SK-N-SH treated with all-trans-retinoic acid at 6 μM for 48 hours (cell line): ENCODE data around the gene LCMT1.

Experiments used
- ATAC-seq: fragments of 200-7000 bp; cut with Tn5 transposase; 3 replicates; pipeline ENCODE4 v1.9.1; 2020; ENCODE audit warnings: mild to moderate bottlenecking, moderate library complexity
- BACH2 ChIP-seq: fragments of 250-450 bp; sonication (Bioruptor Pico); IDR thresholded peaks from 2 replicates; pipeline ENCODE4 v1.9.0; 2021; ENCODE audit warnings: mild to moderate bottlenecking, borderline replicate concordance
- CREB5 ChIP-seq: fragments of 250-450 bp; sonication (Bioruptor Pico); IDR thresholded peaks from 2 replicates; pipeline ENCODE4 v1.5.1; 2020; ENCODE audit warnings: low read depth, mild to moderate bottlenecking, moderate library complexity
- CSDC2 ChIP-seq: fragments of 250-450 bp; sonication (Bioruptor Pico); IDR thresholded peaks from 2 replicates; pipeline ENCODE4 v1.5.0; 2020; ENCODE audit warnings: mild to moderate bottlenecking, moderate library complexity
- ESRRG ChIP-seq: fragments of 250-450 bp; sonication (Bioruptor Pico); IDR thresholded peaks from 2 replicates; pipeline ENCODE4 v1.6.1; 2021; ENCODE audit warnings: mild to moderate bottlenecking
- GLIS3 ChIP-seq: fragments of 250-450 bp; sonication (Bioruptor Pico); IDR thresholded peaks from 2 replicates; pipeline ENCODE4 v1.5.0; 2020; ENCODE audit warnings: mild to moderate bottlenecking, moderate library complexity
- ISL1 ChIP-seq: fragments of 250-450 bp; sonication (Bioruptor Pico); IDR thresholded peaks from 2 replicates; pipeline ENCODE4 v2.1.2; 2022; ENCODE audit warnings: mild to moderate bottlenecking, moderate library complexity
- OSR1 ChIP-seq: fragments of 250-450 bp; sonication (Bioruptor Pico); IDR thresholded peaks from 2 replicates; pipeline ENCODE4 v1.8.0; 2022; ENCODE audit warnings: moderate library complexity, mild to moderate bottlenecking, inconsistent platforms
- PATZ1 ChIP-seq: fragments of 250-450 bp; sonication (Bioruptor Pico); IDR thresholded peaks from 2 replicates; pipeline ENCODE4 v1.8.0; 2020; ENCODE audit warnings: mild to moderate bottlenecking, moderate library complexity, borderline replicate concordance
- PPARA ChIP-seq: fragments of 250-450 bp; sonication (Bioruptor Pico); IDR thresholded peaks from 2 replicates; pipeline ENCODE4 v1.5.0; 2020; ENCODE audit warnings: mild to moderate bottlenecking, borderline replicate concordance
- RARB ChIP-seq: fragments of 250-450 bp; sonication (Bioruptor Pico); IDR thresholded peaks from 2 replicates; pipeline ENCODE4 v1.8.0; 2021; ENCODE audit warnings: mild to moderate bottlenecking, moderate library complexity
- SNAI2 ChIP-seq: fragments of 250-450 bp; sonication (Bioruptor Pico); IDR thresholded peaks from 2 replicates; pipeline ENCODE4 v1.5.0; 2020; ENCODE audit warnings: mild to moderate bottlenecking, moderate library complexity
- ZC3H10 ChIP-seq: fragments of 250-450 bp; sonication (Bioruptor Pico); IDR thresholded peaks from 2 replicates; pipeline ENCODE4 v1.5.1; 2021; ENCODE audit warnings: mild to moderate bottlenecking, moderate library complexity
- ZFP3 ChIP-seq: fragments of 250-450 bp; sonication (Bioruptor Pico); IDR thresholded peaks from 2 replicates; pipeline ENCODE4 v1.5.0; 2020; ENCODE audit warnings: mild to moderate bottlenecking, moderate library complexity
- ZFP30 ChIP-seq: fragments of 450-650 bp; formaldehyde crosslinking; IDR thresholded peaks from 2 replicates; pipeline ENCODE4 v1.5.0; 2022; ENCODE audit warnings: mild to moderate bottlenecking, moderate library complexity
- ZNF565 ChIP-seq: fragments of 450-650 bp; formaldehyde crosslinking; conservative IDR thresholded peaks from 2 replicates; pipeline ENCODE4 v1.5.0; 2020; ENCODE audit warnings: low read depth, mild to moderate bottlenecking, moderate library complexity
- ZNF70 ChIP-seq: fragments of 450-650 bp; formaldehyde crosslinking; IDR thresholded peaks from 2 replicates; pipeline ENCODE4 v1.5.0; 2020; ENCODE audit warnings: mild to moderate bottlenecking, moderate library complexity
- ZNF8 ChIP-seq: fragments of 450-650 bp; formaldehyde crosslinking; IDR thresholded peaks from 2 replicates; pipeline ENCODE4 v1.5.0; 2020; ENCODE audit warnings: mild to moderate bottlenecking, moderate library complexity
- TF ChIP-seq, protein P1 (sequence below): fragments of 250-450 bp; sonication (Bioruptor Pico); IDR thresholded peaks from 2 replicates; pipeline ENCODE4 v1.8.0; 2021; ENCODE audit warnings: low read depth, mild to moderate bottlenecking, moderate library complexity, borderline replicate concordance
- TF ChIP-seq, protein P2 (sequence below): fragments of 250-450 bp; sonication (Bioruptor Pico); IDR thresholded peaks from 2 replicates; pipeline ENCODE4 v1.5.0; 2020; ENCODE audit warnings: mild to moderate bottlenecking, moderate library complexity

LCMT1 gene

GRCh38 chr16:25141648-25142047 is 30.1 kb downstream of the LCMT1 start (continued):
- TF ChIP-seq ISL1 (CRISPR knock-in tag), result no peak

GRCh38 chr16:25143928-25144327 is 32.4 kb downstream of the LCMT1 start:
- ATAC-seq, result no peak
- TF ChIP-seq SNAI2 (CRISPR knock-in tag) (no peak), ZFP30 (CRISPR knock-in tag) (no peak), PPARA (no peak), PATZ1 (CRISPR knock-in tag) (no peak), BACH2 (CRISPR knock-in tag) (no peak), ZNF565 (CRISPR knock-in tag) (no peak), ZC3H10 (CRISPR knock-in tag) (no peak)
- TF ChIP-seq, protein P1, sequence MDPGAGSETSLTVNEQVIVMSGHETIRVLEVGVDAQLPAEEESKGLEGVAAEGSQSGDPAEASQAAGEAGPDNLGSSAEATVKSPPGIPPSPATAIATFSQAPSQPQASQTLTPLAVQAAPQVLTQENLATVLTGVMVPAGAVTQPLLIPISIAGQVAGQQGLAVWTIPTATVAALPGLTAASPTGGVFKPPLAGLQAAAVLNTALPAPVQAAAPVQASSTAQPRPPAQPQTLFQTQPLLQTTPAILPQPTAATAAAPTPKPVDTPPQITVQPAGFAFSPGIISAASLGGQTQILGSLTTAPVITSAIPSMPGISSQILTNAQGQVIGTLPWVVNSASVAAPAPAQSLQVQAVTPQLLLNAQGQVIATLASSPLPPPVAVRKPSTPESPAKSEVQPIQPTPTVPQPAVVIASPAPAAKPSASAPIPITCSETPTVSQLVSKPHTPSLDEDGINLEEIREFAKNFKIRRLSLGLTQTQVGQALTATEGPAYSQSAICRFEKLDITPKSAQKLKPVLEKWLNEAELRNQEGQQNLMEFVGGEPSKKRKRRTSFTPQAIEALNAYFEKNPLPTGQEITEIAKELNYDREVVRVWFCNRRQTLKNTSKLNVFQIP (CRISPR knock-in tag), result no peak

- TF ChIP-seq ZNF70 (no peak), SNAI2 (CRISPR knock-in tag) (no peak), PATZ1 (CRISPR knock-in tag) (no peak), ZNF565 (CRISPR knock-in tag) (no peak), ZNF8 (CRISPR knock-in tag) (no peak), GLIS3 (CRISPR knock-in tag) (no peak), PPARA (no peak), ESRRG (CRISPR knock-in tag) (no peak), ZC3H10 (CRISPR knock-in tag) (no peak), CREB5 (no peak)
- TF ChIP-seq, protein P1 (CRISPR knock-in tag), result no peak
- TF ChIP-seq, all 23 proteins: peak for 0
- ATAC-seq, result no peak
These were observed 37.1 kb downstream of the LCMT1 start for GRCh38 chr16:25148568-25149215.

- ATAC-seq, result peak; percentile 40; the same call in 2 of the 3 replicates
- TF ChIP-seq, protein P2, sequence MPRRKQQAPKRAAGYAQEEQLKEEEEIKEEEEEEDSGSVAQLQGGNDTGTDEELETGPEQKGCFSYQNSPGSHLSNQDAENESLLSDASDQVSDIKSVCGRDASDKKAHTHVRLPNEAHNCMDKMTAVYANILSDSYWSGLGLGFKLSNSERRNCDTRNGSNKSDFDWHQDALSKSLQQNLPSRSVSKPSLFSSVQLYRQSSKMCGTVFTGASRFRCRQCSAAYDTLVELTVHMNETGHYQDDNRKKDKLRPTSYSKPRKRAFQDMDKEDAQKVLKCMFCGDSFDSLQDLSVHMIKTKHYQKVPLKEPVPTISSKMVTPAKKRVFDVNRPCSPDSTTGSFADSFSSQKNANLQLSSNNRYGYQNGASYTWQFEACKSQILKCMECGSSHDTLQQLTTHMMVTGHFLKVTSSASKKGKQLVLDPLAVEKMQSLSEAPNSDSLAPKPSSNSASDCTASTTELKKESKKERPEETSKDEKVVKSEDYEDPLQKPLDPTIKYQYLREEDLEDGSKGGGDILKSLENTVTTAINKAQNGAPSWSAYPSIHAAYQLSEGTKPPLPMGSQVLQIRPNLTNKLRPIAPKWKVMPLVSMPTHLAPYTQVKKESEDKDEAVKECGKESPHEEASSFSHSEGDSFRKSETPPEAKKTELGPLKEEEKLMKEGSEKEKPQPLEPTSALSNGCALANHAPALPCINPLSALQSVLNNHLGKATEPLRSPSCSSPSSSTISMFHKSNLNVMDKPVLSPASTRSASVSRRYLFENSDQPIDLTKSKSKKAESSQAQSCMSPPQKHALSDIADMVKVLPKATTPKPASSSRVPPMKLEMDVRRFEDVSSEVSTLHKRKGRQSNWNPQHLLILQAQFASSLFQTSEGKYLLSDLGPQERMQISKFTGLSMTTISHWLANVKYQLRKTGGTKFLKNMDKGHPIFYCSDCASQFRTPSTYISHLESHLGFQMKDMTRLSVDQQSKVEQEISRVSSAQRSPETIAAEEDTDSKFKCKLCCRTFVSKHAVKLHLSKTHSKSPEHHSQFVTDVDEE (CRISPR knock-in tag), result no peak
- TF ChIP-seq ESRRG (CRISPR knock-in tag) (no peak), ZC3H10 (CRISPR knock-in tag) (no peak), OSR1 (CRISPR knock-in tag) (no peak), ZFP30 (CRISPR knock-in tag) (no peak), BACH2 (CRISPR knock-in tag) (no peak), PATZ1 (CRISPR knock-in tag) (no peak), SNAI2 (CRISPR knock-in tag) (no peak), ZFP3 (CRISPR knock-in tag) (no peak), RARB (CRISPR knock-in tag) (no peak), ZNF70 (no peak), ISL1 (CRISPR knock-in tag) (no peak), CSDC2 (CRISPR knock-in tag) (no peak)
- TF ChIP-seq, protein P1 (CRISPR knock-in tag), result no peak
These were observed 40.5 kb downstream of the LCMT1 start for GRCh38 chr16:25151996-25152395.
